Lower lobe of right lung (tissue), 2 donors: ENCODE measurements around the gene PSMD2. TPM values are rescaled to one million over a fixed set of nuclear protein-coding genes. Genes with fewer than 3 reads are reported as not detected.

Experiments used
- ATAC-seq, 2 donors: fragments of 200-7000 bp; cut with Tn5 transposase; one replicate each; pipeline ENCODE4 v1.9.1; 2020 to 2022; ENCODE audit warnings: mild to moderate bottlenecking in 2 of 2, moderate library complexity in 2 of 2
- DNase-seq: peaks from one replicate; pipeline ENCODE4 v3.0.0-alpha.2; 2020
- H3K27ac ChIP-seq: fragments of 200-600 bp; one replicate; pipeline ENCODE4 v1.8.0; 2022
- H3K27me3 ChIP-seq: fragments of 200-600 bp; one replicate; pipeline ENCODE4 v1.8.0; 2022; ENCODE audit warnings: low read depth
- H3K36me3 ChIP-seq: fragments of 200-600 bp; one replicate; pipeline ENCODE4 v1.8.0; 2022; ENCODE audit warnings: mild to moderate bottlenecking
- H3K4me1 ChIP-seq: fragments of 200-600 bp; one replicate; pipeline ENCODE4 v1.8.0; 2022
- H3K4me3 ChIP-seq: fragments of 200-600 bp; one replicate; pipeline ENCODE4 v1.8.0; 2022; ENCODE audit warnings: mild to moderate bottlenecking
- H3K9me3 ChIP-seq: fragments of 200-600 bp; one replicate; pipeline ENCODE4 v1.8.0; 2022
- CTCF ChIP-seq: fragments of 200-600 bp; IDR thresholded peaks from one replicate; pipeline ENCODE4 v1.8.0; 2022; ENCODE audit warnings: antibody characterized with exemption, mild to moderate bottlenecking
- intact Hi-C: fragments of 100-400 bp; cut with DNase I; formaldehyde crosslinking; loops from one replicate; pipeline ENCODE4 v1.11.0; 2022
- total RNA-seq: library from RNA; stranded (reverse); fragmentation: NEBNext Ultra II Directional; extraction: Animal tissue kit (Norgen Biotek cat#: 25700); gene quantifications from one replicate; pipeline ENCODE4 v1.2.1, GENCODE V29; 2021
- donor health status: DM: no; HTN: yes; CAD: no; lungs with severe emphysema.

Gene PSMD2
- total RNA-seq, 1 donor from 2014 or later: 135 TPM

- no peak overlapping the region for H3K27ac ChIP-seq
- peaks cover 17% of the 10 kb centered on the region for H3K4me1 ChIP-seq
- no peak for ATAC-seq
- H3K9me3 ChIP-seq: no peaks in the 10 kb centered on the region
- H3K27me3 ChIP-seq: no peaks in the 10 kb centered on the region
- intact Hi-C loops: no loop called here
- peaks cover 33% of the 10 kb centered on the region for H3K36me3 ChIP-seq
- no peak for TF ChIP-seq CTCF
- H3K4me3 ChIP-seq: no peak overlapping the region
- no peak for DNase-seq
These were observed 44.3 kb downstream of the PSMD2 start for GRCh38 chr3:184343200-184343876.

GRCh38 chr3:184344579-184345316 is 45.7 kb downstream of the PSMD2 start:
- intact Hi-C loops: no loop called here
- Histone ChIP-seq H3K9me3 (no peaks in the 10 kb centered on the region), H3K27ac (no peak overlapping the region), H3K4me1 (peaks cover 8% of the 10 kb centered on the region), H3K36me3 (peaks cover 33% of the 10 kb centered on the region), H3K4me3 (no peak overlapping the region), H3K27me3 (no peaks in the 10 kb centered on the region)
- no peak for TF ChIP-seq CTCF
- ATAC-seq (no peak), DNase-seq (no peak)

DNA sequence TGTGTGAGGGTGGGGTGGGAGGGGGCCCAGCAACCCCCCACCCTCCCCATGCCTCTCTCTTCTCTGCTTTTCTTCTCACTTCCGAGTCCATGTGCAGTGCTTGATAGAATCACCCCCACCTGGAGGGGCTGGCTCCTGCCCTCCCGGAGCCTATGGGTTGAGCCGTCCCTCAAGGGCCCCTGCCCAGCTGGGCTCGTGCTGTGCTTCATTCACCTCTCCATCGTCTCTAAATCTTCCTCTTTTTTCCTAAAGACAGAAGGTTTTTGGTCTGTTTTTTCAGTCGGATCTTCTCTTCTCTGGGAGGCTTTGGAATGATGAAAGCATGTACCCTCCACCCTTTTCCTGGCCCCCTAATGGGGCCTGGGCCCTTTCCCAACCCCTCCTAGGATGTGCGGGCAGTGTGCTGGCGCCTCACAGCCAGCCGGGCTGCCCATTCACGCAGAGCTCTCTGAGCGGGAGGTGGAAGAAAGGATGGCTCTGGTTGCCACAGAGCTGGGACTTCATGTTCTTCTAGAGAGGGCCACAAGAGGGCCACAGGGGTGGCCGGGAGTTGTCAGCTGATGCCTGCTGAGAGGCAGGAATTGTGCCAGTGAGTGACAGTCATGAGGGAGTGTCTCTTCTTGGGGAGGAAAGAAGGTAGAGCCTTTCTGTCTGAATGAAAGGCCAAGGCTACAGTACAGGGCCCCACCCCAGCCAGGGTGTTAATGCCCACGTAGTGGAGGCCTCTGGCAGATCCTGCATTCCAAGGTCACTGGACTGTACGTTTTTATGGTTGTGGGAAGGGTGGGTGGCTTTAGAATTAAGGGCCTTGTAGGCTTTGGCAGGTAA is 46.5 kb downstream of the PSMD2 start:
- Histone ChIP-seq H3K27me3 (no peaks in the 10 kb centered on the region), H3K9me3 (no peaks in the 10 kb centered on the region), H3K4me1 (peaks cover 8% of the 10 kb centered on the region), H3K36me3 (peaks cover 33% of the 10 kb centered on the region), H3K4me3 (no peak overlapping the region), H3K27ac (no peak overlapping the region)
- peak; percentile 70 to 82 for ATAC-seq
- intact Hi-C loops: no loop called here
- TF ChIP-seq CTCF: peak; percentile 32
- DNase-seq: peak; percentile 74

GRCh38 chr3:184346480-184347190 is 47.6 kb downstream of the PSMD2 start:
- no peaks in the 10 kb centered on the region for H3K27me3 ChIP-seq
- H3K36me3 ChIP-seq: peaks cover 30% of the 10 kb centered on the region
- H3K9me3 ChIP-seq: no peaks in the 10 kb centered on the region
- no peak overlapping the region for H3K4me3 ChIP-seq
- intact Hi-C loops: no loop called here
- TF ChIP-seq CTCF: no peak
- H3K4me1 ChIP-seq: peaks cover 8% of the 10 kb centered on the region
- no peak overlapping the region for H3K27ac ChIP-seq
- DNase-seq (no peak), ATAC-seq (no peak)
